ENCODE measurements around the gene CPSF4L. TPM values are rescaled to one million over a fixed set of nuclear protein-coding genes. Genes with fewer than 3 reads are reported as not detected.
A peak's percentile ranks its signal among the peaks of the same experiment; 100 is the strongest.
"Not testable (repeated sequence)": the region's sequence is repeated elsewhere in the genome, so short reads cannot be mapped to it uniquely, and the experiment has no call there.

The CPSF4L gene
- total RNA-seq = not detected
- polyA plus RNA-seq = not detected
- long read RNA-seq, donor 1 = 0 reads
- long read RNA-seq, donor 2 = 0 reads
- long read RNA-seq, donor 3 = 0 reads
- long read RNA-seq, donor 4 = 0 reads
- long read RNA-seq, donor 5 = 0 reads
- long read RNA-seq, donor 6 = 0 reads
- long read RNA-seq, donor 7 = 0 reads
- long read RNA-seq, donor 8 = 0 reads
- long read RNA-seq, donor 9 = 0 reads
- long read RNA-seq, donor 10, partial matches to known transcripts = 24 of 24 reads
- long read RNA-seq, donor 10, other reads (novel, unspliced or antisense) = 0 of 24 reads

- DNase-seq = no peak
- H3K9me3 ChIP-seq (replicated peaks in 1 of 3) = no peaks in the 10 kb centered on the region
- intact Hi-C loops (cut with DNase I) = no loop called here
- peaks cover 8 to 15% of the 10 kb centered on the region in 2 donors for H3K4me1 ChIP-seq (replicated peaks in 1 of 2)
- H3K36me3 ChIP-seq (replicated peaks in 1 of 2) = no peaks in the 10 kb centered on the region
- 94 to 98% (median 96%) methylated on average over 8 to 9 of the region's 9 CpGs for WGBS, 4 donors
- H3K27me3 ChIP-seq = no peaks in the 10 kb centered on the region
- no peak for TF ChIP-seq CTCF (IDR thresholded peaks at IDR 0.05)
- TF ChIP-seq POLR2A (IDR thresholded peaks at IDR 0.05) = no peak
- peak within 1 kb of the TSS in 4 of 5 donors; percentile 44 to 73 (median 60) for H3K27ac ChIP-seq
- H3K4me3 ChIP-seq = peak within 1 kb of the TSS in 1 of 4 donors; percentile 26
Observed at GRCh38 chr17:73261617-73261951, at the start of gene CPSF4L. Gene CPSF4L, minus strand, starts transcription at chr17:73261880. Its CDS starts 62 bp downstream, at chr17:73261818.

- peak in 1 of 7 donors; percentile 69 for DNase-seq
- Histone ChIP-seq H3K4me3 (peak overlapping the region; percentile 61 to 99 (median 92)), H3K27ac (peak overlapping the region; percentile 90 to 99 (median 98)), H3K36me3 (replicated peaks in 1 of 2) (no peaks in the 10 kb centered on the region), H3K9me3 (replicated peaks in 1 of 3) (no peaks in the 10 kb centered on the region), H3K27me3 (no peaks in the 10 kb centered on the region), H3K4me1 (replicated peaks in 1 of 2) (peaks cover 35 to 41% of the 10 kb centered on the region in 2 donors)
- no peak for TF ChIP-seq POLR2A (IDR thresholded peaks at IDR 0.05)
- WGBS, 4 donors = 0 to 1% (median 1%) methylated on average over 6 to 38 of the region's 38 CpGs; no CpG with 5 or more reads in 1 of the 4 donors
- intact Hi-C loops (cut with DNase I) = loop anchor here in 1 of 2 donors (5.0 kb wide), 1 partner anchor 56 kb away; no protein-coding TSS in a partner anchor
Observed at GRCh38 chr17:73311428-73311780, 49.7 kb upstream of the CPSF4L start.

GRCh38 chr17:73309727-73310596 is 48.3 kb upstream of the CPSF4L start:
- Histone ChIP-seq H3K4me3 (peak overlapping the region; percentile 35 to 97 (median 74)), H3K27ac (peak overlapping the region; percentile 90 to 99 (median 98)), H3K36me3 (replicated peaks in 1 of 2) (no peaks in the 10 kb centered on the region), H3K27me3 (no peaks in the 10 kb centered on the region), H3K4me1 (replicated peaks in 1 of 2) (peaks cover 50 to 56% of the 10 kb centered on the region in 2 donors), H3K9me3 (replicated peaks in 1 of 3) (no peaks in the 10 kb centered on the region)
- WGBS, 4 donors = 4 to 11% (median 9%) methylated on average over 11 to 21 of the region's 21 CpGs
- intact Hi-C loops (cut with DNase I) = loop anchor here in 1 of 2 donors (5.0 kb wide), 1 partner anchor 57 kb away; no protein-coding TSS in a partner anchor
- TF ChIP-seq POLR2A (IDR thresholded peaks at IDR 0.05) (peak in 1 of 2 donors; percentile 77), CTCF (IDR thresholded peaks at IDR 0.05) (no peak)
- DNase-seq = peak in 5 of 7 donors; percentile 70 to 85 (median 73)

- intact Hi-C loops (cut with DNase I); H3K9me3 ChIP-seq (replicated peaks in 1 of 3); DNase-seq; H3K27me3 ChIP-seq; H3K36me3 ChIP-seq (replicated peaks in 1 of 2): not testable (repeated sequence)
- Histone ChIP-seq H3K4me3 (peak overlapping the region in 1 of 4 donors; percentile 88), H3K4me1 (replicated peaks in 1 of 2) (peaks cover 59 to 66% of the 10 kb centered on the region in 2 donors), H3K27ac (peak overlapping the region; percentile 90 to 99 (median 98))
- WGBS, 4 donors = 47 to 66% (median 59%) methylated on average over 4 to 5 of the region's 5 CpGs
Observed at GRCh38 chr17:73308959-73309358, 47.3 kb upstream of the CPSF4L start.

All from adrenal gland (tissue), 19 donors.